HG03378 (cell line): Measurements from ENCODE around the gene RTN4RL1.
A peak's percentile ranks its signal among the peaks of the same experiment; 100 is the strongest.

Source experiments
- ATAC-seq: cut with Tn5 transposase; IDR thresholded peaks from one replicate; pipeline ENCODE4 v1.9.1; 2021; ENCODE audit warnings: mild to moderate bottlenecking, moderate library complexity; ENCODE audit not compliant: unreplicated experiment

RTN4RL1 gene

GRCh38 chr17:2048805-2049204 is 23.7 kb upstream of the RTN4RL1 start:
- no peak for ATAC-seq

DNA sequence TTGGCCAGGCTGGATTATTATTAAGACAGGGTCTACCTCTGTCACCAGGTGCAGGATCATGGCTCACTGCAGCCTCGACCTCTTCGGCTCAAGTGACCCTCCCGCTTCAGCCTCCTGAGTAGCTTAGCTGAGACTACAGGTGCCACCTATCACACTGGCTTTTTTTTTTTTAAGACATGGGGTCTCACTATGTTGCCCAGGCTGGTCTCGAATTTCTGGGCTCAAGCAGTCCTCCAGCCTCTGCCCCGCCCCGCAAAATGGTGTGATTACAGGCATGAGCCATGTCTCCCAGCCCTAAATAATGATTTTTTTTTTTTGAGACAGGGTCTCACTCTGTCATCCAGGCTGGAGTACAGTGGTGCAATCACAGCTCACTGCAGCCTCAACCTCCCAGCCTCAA is 22.5 kb upstream of the RTN4RL1 start:
- ATAC-seq = no peak

- ATAC-seq = no peak
Measured at GRCh38 chr17:2044263-2044894, 19.2 kb upstream of the RTN4RL1 start.

DNA sequence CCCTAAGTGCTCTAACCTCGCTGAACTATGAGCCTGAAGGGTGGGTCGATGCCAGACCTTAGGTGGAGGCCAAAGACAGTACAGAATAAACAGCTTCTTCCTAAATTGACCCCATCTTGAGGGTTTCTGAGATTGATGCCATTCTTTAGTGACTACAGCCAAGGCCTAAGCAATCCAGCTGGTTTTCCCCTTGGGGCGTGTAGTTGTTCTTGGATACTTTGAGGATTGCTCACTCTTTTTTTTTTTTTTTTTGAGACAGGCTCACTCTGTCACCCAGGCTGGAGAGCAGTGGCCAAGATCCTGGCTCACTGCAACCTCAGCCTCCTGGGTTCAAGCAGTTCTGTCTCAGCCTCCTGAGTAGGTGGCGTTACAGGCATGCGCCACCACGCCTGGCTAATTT is 18.7 kb upstream of the RTN4RL1 start:
- ATAC-seq = no peak

- no peak for ATAC-seq
Measured at GRCh38 chr17:2042933-2043332, 17.8 kb upstream of the RTN4RL1 start.

DNA sequence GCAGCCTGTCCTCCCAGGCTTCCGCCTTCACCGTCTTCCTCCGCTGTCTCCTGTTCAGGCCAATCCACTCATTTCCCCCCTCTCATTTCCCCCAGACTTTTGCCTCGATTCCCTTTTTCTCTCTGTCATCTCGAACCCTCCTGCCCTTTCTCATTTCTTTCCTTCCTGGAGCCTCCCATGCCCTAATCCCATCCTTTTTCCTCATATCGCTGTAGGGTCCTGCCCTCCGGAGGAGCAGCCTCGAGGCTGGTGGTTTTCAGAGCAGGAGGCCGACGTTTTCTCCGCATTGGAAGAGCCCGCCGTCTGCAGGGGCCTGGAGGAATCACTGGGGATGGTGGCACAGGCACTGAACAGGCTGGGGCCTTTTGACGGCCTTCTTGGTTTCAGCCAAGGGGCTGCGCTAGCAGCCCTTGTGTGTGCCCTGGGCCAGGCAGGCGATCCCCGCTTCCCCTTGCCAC is 17.3 kb upstream of the RTN4RL1 start:
- ATAC-seq = no peak

GRCh38 chr17:2041561-2042389 is 16.6 kb upstream of the RTN4RL1 start, which contains the start of gene OVCA2:
Gene OVCA2 (plus strand): TSS chr17:2042022. CDS start chr17:2042048, 26 bp downstream.
- peak; percentile 83 for ATAC-seq

DNA sequence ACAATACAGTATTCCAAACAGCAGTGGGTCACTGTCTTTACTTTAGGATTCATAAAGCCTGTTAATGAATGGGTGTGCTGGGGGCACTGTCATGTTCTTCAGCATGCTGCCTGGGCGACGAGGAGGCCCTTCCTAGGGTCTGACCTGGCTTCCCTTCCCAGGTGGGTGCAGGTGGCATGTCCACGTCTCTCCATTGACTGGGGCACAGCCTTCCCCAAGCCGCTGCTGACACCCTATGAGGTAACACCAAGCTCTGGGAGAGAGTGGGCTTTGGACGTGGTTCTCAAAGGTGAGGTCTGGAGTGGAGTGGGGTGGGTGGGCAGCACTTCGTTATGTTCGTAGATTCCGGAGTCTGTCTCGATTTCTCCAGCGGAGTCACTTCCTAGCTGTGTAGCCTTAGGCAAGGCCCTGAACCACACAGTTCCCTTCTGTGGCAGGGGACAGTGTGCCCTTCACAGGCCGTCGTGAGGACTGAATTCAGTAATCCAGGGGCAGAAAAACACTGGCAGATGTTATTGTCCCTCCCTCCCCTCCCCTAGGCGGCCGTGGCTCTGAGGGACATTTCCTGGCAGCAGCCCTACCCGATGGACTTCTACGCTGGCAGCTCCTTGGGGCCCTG is 15.9 kb upstream of the RTN4RL1 start:
- ATAC-seq = no peak

DNA sequence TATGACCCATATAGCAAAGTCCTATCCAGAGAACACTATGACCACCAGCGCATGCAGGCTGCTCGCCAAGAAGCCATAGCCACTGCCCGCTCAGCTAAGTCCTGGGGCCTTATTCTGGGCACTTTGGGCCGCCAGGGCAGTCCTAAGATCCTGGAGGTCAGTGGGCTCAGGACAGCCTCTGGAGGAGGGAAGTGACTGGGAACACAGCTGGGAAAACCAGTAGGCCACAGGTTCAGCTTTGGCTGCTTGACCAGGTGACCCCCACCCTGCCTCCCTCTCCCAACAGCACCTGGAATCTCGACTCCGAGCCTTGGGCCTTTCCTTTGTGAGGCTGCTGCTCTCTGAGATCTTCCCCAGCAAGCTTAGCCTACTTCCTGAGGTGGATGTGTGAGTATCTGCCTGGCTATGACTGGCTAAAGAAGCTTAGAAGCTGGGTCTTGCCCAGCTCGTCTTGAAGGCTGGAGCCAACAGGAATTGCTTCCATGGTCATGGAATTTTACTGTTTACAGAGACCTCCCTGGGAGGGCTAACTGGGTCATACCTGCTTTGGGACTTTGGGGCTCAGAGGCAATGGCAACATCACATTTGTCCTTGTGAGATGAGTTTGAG is 15.2 kb upstream of the RTN4RL1 start:
- ATAC-seq = no peak

DNA sequence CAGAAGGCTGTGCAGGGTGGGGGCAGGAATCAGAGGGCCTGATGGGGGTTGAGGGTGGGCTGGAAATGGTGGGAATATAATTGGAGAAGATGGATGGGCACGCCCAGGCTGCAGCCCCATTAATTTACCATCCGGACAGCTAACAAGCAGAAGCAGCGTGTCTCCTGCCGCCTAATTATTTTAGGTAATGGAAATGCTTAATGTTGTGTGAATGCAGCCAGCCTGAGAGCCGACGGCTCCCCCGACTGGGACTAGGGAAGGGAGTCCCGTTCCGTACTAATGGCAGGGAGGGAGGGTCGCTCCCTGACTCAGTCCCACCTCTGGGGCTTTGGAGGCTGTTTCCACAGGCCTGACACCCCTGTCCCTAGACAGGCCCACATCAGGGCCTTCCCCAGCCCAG is 12.0 kb upstream of the RTN4RL1 start:
- no peak for ATAC-seq

GRCh38 chr17:2035541-2036488 is 10.7 kb upstream of the RTN4RL1 start:
- ATAC-seq = no peak

DNA sequence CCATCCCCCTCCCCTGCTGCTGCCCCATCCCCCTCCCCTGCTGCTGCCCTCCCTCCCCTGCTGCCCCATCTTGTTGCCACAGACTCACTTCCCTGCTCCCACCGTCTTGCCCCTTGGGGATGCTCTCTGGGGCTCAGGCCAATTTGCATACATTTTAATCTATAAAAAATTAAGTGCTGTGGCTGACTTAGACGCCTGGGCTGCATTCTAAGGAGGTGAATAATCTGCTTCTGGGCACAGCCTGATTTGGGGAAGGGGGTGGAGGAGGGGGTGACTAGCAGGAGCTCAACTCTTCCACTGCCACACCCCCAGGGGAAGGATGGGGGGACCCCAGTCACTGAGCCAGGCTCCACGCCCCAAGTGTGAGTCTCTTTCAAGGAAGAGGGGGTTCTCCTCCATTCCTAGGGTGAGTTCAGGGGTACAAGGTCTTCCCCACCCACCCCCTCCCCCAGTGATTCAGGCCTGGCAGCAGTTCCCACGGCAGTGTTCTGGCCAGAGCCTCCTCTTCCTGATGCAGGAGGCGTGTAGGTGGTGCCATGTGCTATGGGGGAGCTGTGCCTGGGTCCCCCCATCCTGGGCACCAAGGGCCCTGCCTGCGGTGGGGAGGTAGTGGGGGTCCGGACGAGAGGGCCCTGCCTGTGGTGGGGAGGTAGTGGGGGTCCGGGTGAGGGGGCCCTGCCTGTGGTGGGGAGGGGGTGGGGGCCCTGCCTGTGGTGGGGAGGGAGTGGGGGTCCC is 9.8 kb upstream of the RTN4RL1 start:
- ATAC-seq = no peak

DNA sequence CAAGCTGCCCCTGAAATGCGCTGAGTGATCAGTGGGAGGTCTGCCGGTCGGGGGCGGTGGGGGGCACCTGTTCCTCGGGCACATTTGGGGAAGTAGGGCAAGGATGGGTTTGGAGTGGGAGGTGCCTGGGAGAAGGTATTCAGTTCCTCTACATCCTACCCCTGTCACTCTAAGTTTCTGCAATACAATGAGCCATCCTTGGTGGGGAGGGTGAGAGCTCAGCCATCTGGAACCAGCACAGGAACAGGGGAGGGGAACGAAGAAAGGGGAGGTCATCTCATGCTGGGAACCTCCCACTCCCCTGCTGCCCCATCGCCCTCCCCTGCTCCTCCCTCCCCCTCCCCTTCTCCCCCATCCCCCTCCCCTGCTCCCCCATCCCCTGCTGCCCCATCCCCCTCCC is 9.0 kb upstream of the RTN4RL1 start:
- no peak for ATAC-seq

GRCh38 chr17:2033153-2033552 is 8.0 kb upstream of the RTN4RL1 start:
- no peak for ATAC-seq

DNA sequence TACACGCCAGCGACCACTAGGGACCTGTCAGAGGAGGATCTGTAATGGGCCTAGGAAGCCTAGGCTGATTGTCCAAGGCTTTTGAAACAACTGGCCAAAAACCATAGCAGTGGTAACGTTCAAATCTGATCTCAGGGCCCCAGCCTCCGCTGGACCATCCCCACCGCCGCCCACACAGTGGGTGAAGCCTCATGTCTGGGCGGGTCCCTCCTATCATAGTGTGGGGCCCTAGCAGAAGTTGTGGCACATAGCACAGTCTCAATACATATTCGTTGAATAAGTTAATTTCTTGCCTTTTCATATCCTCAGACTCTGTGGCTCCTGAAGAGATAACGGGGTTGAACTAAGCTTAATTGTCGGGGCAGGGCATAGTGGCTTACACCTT is 5.6 kb upstream of the RTN4RL1 start:
- no peak for ATAC-seq

- peak; percentile 69 for ATAC-seq
Measured at GRCh38 chr17:2029911-2030778, 5.0 kb upstream of the RTN4RL1 start, which contains the start of gene DPH1. Gene DPH1 (plus strand): TSS chr17:2030153. CDS start chr17:2030170, 17 bp downstream.

GRCh38 chr17:2028737-2029136 is 3.6 kb upstream of the RTN4RL1 start:
- ATAC-seq = no peak

- ATAC-seq = no peak
Measured at GRCh38 chr17:2028234-2028614, 3.1 kb upstream of the RTN4RL1 start.
